Erythroblast (primary cell): ENCODE results near the gene NTN5.

Experiments
- GATA1 ChIP-seq: IDR thresholded peaks from 2 replicates; pipeline ENCODE4 v1.6.1; 2011; ENCODE audit warnings: low read depth, mild to moderate bottlenecking, control low read depth, low read length, moderate library complexity
- POLR2A ChIP-seq: IDR thresholded peaks from 2 replicates; pipeline ENCODE4 v1.6.1; 2011; ENCODE audit warnings: mild to moderate bottlenecking, low read length

DNA sequence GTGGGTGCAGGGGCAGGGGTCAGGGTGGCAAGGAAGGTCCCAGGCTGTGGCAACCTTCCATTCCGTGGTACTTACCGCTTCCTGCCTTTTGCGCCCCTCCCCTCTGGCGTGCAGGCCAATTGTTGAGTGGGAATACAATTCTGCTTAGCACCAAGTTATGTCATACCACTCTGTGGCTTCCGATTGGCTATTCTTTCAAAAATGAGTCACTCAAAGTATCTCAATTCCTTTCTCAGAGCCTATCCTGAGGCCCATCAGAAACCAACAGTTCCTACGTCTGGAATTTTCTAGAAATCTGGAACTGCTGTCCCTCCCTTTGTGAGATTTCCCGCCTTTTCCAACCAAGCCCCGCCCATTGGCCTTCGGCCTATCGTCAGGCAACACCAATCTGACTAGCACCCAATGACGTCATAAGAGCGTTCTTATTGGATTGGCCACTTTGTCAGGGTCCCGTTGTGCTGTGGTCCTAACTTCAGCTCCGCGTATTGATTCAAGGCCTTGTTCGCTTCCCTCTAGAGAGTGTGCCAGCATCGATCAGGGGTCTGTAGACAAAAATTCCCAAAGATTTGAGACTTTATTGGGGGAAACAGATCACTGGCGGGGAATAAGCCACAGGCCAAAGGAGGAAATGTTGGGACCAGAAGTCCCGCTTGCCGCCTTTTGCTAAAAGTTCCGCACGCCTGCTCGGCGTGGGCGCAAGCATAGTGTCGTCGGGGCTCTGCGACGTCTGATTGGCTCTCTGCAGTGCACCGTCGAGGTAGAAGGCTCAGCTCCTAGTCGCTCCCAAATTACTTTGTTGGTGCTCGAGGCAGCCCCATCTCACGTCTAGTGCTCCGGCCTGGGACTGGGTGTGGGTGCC is 11.7 kb downstream of the NTN5 start:
- TF ChIP-seq POLR2A (no peak), GATA1 (no peak)
